HG03025 (cell line): Measurements from ENCODE around the gene ADGRV1.

Experiments used
- ATAC-seq: cut with Tn5 transposase; IDR thresholded peaks from one replicate; pipeline ENCODE4 v1.9.1; 2021; ENCODE audit warnings: mild to moderate bottlenecking, moderate library complexity; ENCODE audit not compliant: unreplicated experiment, low FRiP score

Gene ADGRV1

GRCh38 chr5:91119217-91119616 lies 560.6 kb downstream of the ADGRV1 start:
- no peak for ATAC-seq

GRCh38 chr5:91119981-91120850 lies 561.6 kb downstream of the ADGRV1 start:
- no peak for ATAC-seq

DNA sequence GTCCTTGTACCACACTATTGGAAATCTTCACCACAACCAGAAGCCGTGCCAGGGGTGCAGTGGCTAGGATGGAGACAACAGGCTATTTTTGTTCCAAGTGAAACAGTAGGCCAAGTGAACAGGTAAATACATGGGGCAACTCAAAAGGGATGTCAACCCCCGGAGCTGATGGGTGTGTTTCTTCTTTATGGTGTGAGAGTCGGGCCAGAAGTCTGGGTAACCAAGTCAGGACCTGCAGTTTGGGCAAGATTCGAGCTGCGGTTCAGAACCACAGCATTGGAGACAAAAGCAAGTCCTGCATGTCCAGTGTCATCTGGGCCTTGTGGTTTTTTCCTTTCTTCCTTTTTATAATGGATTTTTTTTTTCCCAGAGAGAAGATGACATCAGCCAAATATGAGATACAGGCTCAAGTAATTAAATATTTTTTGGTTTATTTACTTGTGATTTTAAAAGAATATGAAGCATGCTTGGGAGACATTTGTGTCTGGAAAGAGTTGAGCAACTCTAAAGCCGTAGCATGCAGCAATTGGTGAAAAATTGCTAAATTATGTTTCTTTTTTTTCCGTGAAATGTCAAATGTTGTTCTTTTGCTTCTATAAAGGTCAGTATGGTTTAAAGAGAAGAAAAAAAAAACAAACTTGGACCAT lies 562.9 kb downstream of the ADGRV1 start:
- ATAC-seq, result no peak

- ATAC-seq, result no peak
These were observed 564.1 kb downstream of the ADGRV1 start for GRCh38 chr5:91122651-91123050.

- no peak for ATAC-seq
These were observed 564.7 kb downstream of the ADGRV1 start for GRCh38 chr5:91123291-91123690.

- ATAC-seq, result no peak
These were observed 565.3 kb downstream of the ADGRV1 start for GRCh38 chr5:91123901-91124300.

DNA sequence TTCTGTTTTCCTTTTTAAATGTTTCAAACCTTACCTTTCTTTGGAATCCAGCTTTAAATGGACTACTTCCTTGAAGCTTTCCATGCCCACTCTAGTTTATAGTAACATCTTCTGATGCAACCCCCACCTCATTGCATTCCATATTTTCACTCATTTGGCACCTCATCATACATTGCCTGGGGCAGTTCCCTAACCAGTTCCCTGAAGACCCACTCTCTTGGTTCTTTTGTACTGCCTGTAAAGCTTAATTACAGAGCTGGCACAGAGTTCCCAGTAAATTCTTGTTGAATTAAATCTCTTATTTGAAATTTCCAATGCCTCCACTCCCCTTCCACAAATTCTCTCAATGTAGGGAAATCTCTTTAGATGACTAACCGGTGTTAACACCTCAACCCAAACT lies 567.3 kb downstream of the ADGRV1 start:
- no peak for ATAC-seq

- no peak for ATAC-seq
These were observed 567.9 kb downstream of the ADGRV1 start for GRCh38 chr5:91126448-91126847.

- ATAC-seq, result no peak
These were observed 568.3 kb downstream of the ADGRV1 start for GRCh38 chr5:91126888-91127287.

GRCh38 chr5:91127456-91128081 lies 569.0 kb downstream of the ADGRV1 start:
- no peak for ATAC-seq

- no peak for ATAC-seq
These were observed 570.0 kb downstream of the ADGRV1 start for GRCh38 chr5:91128604-91129003.

- ATAC-seq, result no peak
These were observed 571.2 kb downstream of the ADGRV1 start for GRCh38 chr5:91129748-91130147.

- ATAC-seq, result no peak
These were observed 572.2 kb downstream of the ADGRV1 start for GRCh38 chr5:91130759-91131158.

DNA sequence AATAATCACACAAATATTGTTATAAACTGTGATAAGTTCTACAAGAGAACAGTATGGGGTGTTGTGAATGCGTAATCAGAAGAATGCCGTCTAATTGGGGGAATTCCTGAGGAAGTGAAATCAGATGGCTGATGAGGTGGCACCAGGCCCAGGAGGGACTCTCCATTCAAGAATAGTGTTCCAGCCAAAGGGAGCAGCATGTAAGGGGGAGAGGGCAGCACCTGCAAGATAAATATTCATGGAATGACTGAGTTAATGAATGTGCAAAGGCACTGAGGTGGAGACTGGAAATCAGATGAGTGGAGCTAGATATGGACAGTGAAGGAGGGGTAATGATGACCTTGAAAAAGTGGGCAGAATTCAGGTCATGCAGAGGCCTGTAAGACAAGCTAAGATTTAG lies 574.0 kb downstream of the ADGRV1 start:
- no peak for ATAC-seq

- no peak for ATAC-seq
These were observed 574.6 kb downstream of the ADGRV1 start for GRCh38 chr5:91133183-91133582.

DNA sequence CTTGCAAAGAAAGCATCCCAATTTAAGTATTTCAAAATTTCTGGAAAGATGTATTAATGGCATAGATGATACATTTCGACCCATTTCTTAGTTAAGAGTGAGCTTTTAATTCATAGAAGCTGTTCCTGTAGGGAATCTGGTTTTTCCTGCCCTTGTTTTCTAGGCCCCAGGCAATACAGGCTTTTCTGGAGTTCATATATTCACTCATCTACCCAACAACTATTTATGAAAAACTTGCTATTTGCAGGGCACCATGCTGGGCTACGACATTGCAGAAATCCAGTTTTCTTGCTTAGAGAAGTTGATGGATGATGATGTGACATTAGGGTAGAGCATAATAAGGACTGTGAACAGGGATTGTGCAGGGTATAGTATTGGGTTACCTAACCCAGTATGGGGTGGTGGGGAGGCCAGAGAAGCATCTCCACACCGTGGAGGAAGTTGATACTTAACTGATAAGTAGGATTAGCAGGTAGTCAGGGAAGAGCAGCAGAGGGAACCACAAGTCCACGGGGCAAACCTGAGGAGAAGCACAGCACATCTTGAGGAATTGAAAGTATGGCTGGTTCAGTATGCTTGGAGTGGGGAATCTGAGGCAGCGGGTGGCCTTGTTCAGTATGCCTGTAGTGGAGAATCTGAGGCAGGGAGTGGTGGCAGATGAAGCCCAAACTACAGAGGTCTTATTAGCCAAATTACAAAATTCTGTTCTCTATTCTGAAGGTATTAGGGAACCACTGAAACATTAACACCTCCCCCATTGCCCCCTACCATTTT lies 577.1 kb downstream of the ADGRV1 start:
- no peak for ATAC-seq

DNA sequence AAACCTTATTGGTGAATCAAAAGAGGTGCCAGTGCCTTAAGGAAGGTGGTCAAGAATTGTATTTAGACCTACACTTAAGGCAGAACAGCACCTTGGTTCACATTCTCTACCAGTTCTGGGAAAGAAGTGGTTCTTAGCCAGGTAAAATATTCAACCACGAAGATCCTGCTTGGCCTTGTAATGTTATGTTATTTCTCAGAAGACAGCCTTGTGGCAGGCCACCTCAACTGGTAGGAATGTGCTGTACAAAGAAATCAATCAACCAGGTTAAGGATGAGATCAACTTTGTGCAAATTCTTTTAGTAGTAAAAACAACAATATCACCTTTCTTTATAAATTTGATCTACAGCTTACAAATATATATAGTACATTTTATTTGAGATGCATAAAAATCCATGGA lies 577.7 kb downstream of the ADGRV1 start:
- ATAC-seq, result no peak

- ATAC-seq, result no peak
These were observed 579.0 kb downstream of the ADGRV1 start for GRCh38 chr5:91137647-91138046.

GRCh38 chr5:91139572-91140200 lies 581.1 kb downstream of the ADGRV1 start:
- no peak for ATAC-seq

DNA sequence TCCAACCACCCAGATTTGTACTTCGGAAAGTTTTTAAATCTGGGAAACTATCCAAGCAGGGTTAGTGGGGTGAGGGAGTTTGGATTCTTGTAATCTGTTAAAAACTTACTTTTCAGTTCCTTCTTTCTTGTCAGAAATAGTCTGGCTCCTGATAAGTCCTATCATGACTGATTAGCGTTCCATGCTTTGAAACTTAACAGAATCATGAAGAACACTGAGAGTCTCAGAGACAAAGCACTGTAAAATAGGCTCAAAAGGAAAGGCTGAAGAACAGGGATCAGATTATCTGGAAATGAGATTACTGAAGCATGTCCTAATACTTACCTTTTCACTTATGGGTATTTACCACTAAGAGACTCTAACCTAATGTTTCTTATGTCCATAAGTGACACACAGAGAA lies 582.1 kb downstream of the ADGRV1 start:
- no peak for ATAC-seq
